Measurements from ENCODE around the gene KCNA2.

The KCNA2 gene

GRCh38 chr1:110647254-110647891 lies 41.2 kb upstream of the KCNA2 start:
- peaks cover 32% of the 10 kb centered on the region for H3K4me1 ChIP-seq (ENCODE audit: insufficient read depth, low read length)
- H3K79me2 ChIP-seq (ENCODE audit: insufficient read depth, low read length): no peaks in the 10 kb centered on the region
- no peak overlapping the region for H3K4me3 ChIP-seq (ENCODE audit: low read depth in 1 of 2, low read length in 2 of 2)
- H3K4me2 ChIP-seq (ENCODE audit: insufficient read depth, low read length): peak overlapping the region; percentile 35
- no peak for DNase-seq
- H3K9me3 ChIP-seq (ENCODE audit: insufficient read depth, low read length, severe bottlenecking): no peaks in the 10 kb centered on the region
- no peak overlapping the region for H2AFZ ChIP-seq (ENCODE audit: low read depth, low read length)
- H3K9ac ChIP-seq (ENCODE audit: low read depth, low read length): no peak overlapping the region
- H3K36me3 ChIP-seq (ENCODE audit: insufficient read depth, low read length): no peaks in the 10 kb centered on the region
- H3K27me3 ChIP-seq (ENCODE audit: insufficient read depth, low read length, poor library complexity): peaks cover 2% of the 10 kb centered on the region
- TF ChIP-seq, protein P1, sequence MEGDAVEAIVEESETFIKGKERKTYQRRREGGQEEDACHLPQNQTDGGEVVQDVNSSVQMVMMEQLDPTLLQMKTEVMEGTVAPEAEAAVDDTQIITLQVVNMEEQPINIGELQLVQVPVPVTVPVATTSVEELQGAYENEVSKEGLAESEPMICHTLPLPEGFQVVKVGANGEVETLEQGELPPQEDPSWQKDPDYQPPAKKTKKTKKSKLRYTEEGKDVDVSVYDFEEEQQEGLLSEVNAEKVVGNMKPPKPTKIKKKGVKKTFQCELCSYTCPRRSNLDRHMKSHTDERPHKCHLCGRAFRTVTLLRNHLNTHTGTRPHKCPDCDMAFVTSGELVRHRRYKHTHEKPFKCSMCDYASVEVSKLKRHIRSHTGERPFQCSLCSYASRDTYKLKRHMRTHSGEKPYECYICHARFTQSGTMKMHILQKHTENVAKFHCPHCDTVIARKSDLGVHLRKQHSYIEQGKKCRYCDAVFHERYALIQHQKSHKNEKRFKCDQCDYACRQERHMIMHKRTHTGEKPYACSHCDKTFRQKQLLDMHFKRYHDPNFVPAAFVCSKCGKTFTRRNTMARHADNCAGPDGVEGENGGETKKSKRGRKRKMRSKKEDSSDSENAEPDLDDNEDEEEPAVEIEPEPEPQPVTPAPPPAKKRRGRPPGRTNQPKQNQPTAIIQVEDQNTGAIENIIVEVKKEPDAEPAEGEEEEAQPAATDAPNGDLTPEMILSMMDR (IDR thresholded peaks at IDR 0.05; ENCODE audit: borderline replicate concordance, extremely low read depth, low read length, poor library complexity, severe bottlenecking): no peak
- TF ChIP-seq EZH2 (IDR thresholded peaks at IDR 0.05; ENCODE audit: borderline replicate concordance, low read depth, low read length, severe bottlenecking): no peak
- H4K20me1 ChIP-seq (ENCODE audit: insufficient read depth, low read length): no peaks in the 10 kb centered on the region; the same call in 1 of the 2 replicates
- H3K27ac ChIP-seq (ENCODE audit: low read length): peak overlapping the region; percentile 64
- peak; percentile 89 for ATAC-seq (ENCODE audit: insufficient read depth, low read depth)

DNA sequence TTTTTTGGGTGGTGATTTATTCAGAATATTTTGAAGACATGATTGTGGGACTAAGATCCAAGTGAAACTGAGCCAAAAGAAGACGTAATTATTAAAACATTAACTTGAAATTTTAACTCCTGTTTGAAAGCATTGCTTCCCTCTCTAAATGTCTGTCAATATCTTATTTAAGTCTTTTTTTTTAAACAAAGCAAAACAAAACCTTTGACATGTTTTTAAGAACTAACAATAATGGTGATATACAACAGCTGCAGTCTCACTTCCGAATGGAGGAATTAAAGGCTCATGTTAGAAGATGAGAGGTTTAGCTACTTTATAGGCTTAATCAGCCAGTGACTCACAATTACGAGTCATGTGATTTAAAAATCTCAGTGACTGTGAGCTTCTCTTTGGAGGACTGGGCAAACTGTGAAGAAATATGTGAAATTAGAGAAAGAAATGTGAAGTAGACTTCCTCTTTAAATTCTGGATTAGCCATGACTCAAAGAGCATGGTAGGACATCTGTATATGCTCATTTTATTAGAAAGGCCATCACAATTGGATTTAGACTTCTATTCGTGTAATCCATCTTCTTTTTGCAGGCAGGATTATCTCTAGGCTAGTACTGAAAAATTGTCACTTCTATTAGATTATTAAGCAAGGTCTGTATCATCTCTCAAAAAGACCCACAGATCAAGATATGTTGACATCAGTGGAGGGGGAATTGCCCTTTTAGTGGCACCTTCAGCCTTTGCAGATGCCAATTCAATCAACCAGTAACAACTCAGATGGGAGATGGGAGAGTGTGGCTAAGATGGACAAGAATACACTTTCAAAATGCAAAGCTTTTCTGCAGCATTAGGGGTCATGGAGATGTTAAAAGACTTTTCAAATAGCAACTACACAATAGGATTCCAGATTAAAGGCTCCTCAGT lies 39.9 kb upstream of the KCNA2 start:
- Histone ChIP-seq H3K4me2 (ENCODE audit: insufficient read depth, low read length) (no peak overlapping the region), H3K36me3 (ENCODE audit: insufficient read depth, low read length) (no peaks in the 10 kb centered on the region), H3K79me2 (ENCODE audit: insufficient read depth, low read length) (no peaks in the 10 kb centered on the region), H3K4me3 (ENCODE audit: low read depth in 1 of 2, low read length in 2 of 2) (no peak overlapping the region), H3K27ac (ENCODE audit: low read length) (no peak overlapping the region), H2AFZ (ENCODE audit: low read depth, low read length) (no peak overlapping the region), H3K27me3 (ENCODE audit: insufficient read depth, low read length, poor library complexity) (peaks cover 2% of the 10 kb centered on the region), H3K4me1 (ENCODE audit: insufficient read depth, low read length) (peaks cover 40% of the 10 kb centered on the region), H4K20me1 (ENCODE audit: insufficient read depth, low read length) (no peaks in the 10 kb centered on the region; the same call in 1 of the 2 replicates), H3K9me3 (ENCODE audit: insufficient read depth, low read length, severe bottlenecking) (no peaks in the 10 kb centered on the region), H3K9ac (ENCODE audit: low read depth, low read length) (no peak overlapping the region)
- ATAC-seq (ENCODE audit: insufficient read depth, low read depth) (no peak), DNase-seq (no peak)
- TF ChIP-seq EZH2 (IDR thresholded peaks at IDR 0.05; ENCODE audit: borderline replicate concordance, low read depth, low read length, severe bottlenecking): no peak
- TF ChIP-seq, protein P1 (IDR thresholded peaks at IDR 0.05; ENCODE audit: borderline replicate concordance, extremely low read depth, low read length, poor library complexity, severe bottlenecking): no peak

DNA sequence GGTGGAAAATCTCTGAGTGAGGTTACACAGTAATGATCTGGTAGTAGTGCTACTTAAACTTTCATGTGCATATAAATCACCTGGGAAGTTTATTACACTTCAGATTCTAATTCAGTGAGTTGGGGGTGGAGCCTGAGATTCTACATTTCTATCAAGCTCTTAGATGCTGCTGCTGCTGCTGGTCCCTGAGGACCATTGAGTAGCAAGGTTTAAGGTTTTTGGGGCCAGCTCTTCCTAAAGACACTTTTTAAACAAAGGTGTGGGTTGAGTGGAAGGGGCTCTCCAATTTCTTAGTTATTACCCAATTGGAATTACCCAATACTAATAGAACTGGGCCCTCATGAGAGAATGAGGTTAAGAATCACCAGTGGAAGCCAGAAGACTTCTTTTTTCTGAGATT lies 39.1 kb upstream of the KCNA2 start:
- DNase-seq: no peak

More for the DNA sequence above, 39.1 kb upstream of the KCNA2 start:
- H3K4me3 ChIP-seq (ENCODE audit: low read depth in 1 of 2, low read length in 2 of 2): no peak overlapping the region
- no peaks in the 10 kb centered on the region for H3K36me3 ChIP-seq (ENCODE audit: insufficient read depth, low read length)
- H4K20me1 ChIP-seq (ENCODE audit: insufficient read depth, low read length): no peaks in the 10 kb centered on the region; the same call in 1 of the 2 replicates
- H3K9me3 ChIP-seq (ENCODE audit: insufficient read depth, low read length, severe bottlenecking): no peaks in the 10 kb centered on the region
- H2AFZ ChIP-seq (ENCODE audit: low read depth, low read length): no peak overlapping the region
- no peak overlapping the region for H3K9ac ChIP-seq (ENCODE audit: low read depth, low read length)
- H3K4me1 ChIP-seq (ENCODE audit: insufficient read depth, low read length): peaks cover 40% of the 10 kb centered on the region
- no peak overlapping the region for H3K27ac ChIP-seq (ENCODE audit: low read length)
- no peak overlapping the region for H3K4me2 ChIP-seq (ENCODE audit: insufficient read depth, low read length)
- TF ChIP-seq EZH2 (IDR thresholded peaks at IDR 0.05; ENCODE audit: borderline replicate concordance, low read depth, low read length, severe bottlenecking): no peak
- TF ChIP-seq, protein P1 (IDR thresholded peaks at IDR 0.05; ENCODE audit: borderline replicate concordance, extremely low read depth, low read length, poor library complexity, severe bottlenecking): no peak
- H3K79me2 ChIP-seq (ENCODE audit: insufficient read depth, low read length): no peaks in the 10 kb centered on the region
- ATAC-seq (ENCODE audit: insufficient read depth, low read depth): no peak
- H3K27me3 ChIP-seq (ENCODE audit: insufficient read depth, low read length, poor library complexity): peaks cover 2% of the 10 kb centered on the region

Measured in DND-41 (cell line).